DOHH2 (cell line): Measurements from ENCODE around the gene TEAD4.

ENCODE experiments used
- H3F3A ChIP-seq: fragments of 200-600 bp; sonication (generic), shearing (Covaris generic); 2 replicates; pipeline ENCODE4 v1.6.0; 2016; ENCODE audit warnings: antibody characterized with exemption, mild to moderate bottlenecking; ENCODE audit not compliant: control insufficient read depth, insufficient read depth
- H3K27ac ChIP-seq: fragments of 200-600 bp; sonication (generic); 2 replicates; pipeline ENCODE4 v1.5.1; 2014; ENCODE audit warnings: low read depth, mild to moderate bottlenecking, low read length, moderate library complexity
- H3K27me3 ChIP-seq: fragments of 200-600 bp; sonication (generic); 2 replicates; pipeline ENCODE4 v1.6.1; 2014; ENCODE audit warnings: mild to moderate bottlenecking, low read length, mixed read lengths; ENCODE audit not compliant: control insufficient read depth
- H3K36me3 ChIP-seq: fragments of 200-600 bp; sonication (generic); 2 replicates; pipeline ENCODE4 v1.6.1; 2014; ENCODE audit warnings: mild to moderate bottlenecking, low read length, moderate library complexity, mixed read lengths; ENCODE audit not compliant: control insufficient read depth
- H3K4me1 ChIP-seq: fragments of 200-600 bp; sonication (generic); 2 replicates; pipeline ENCODE4 v1.6.1; 2014; ENCODE audit warnings: mild to moderate bottlenecking, low read length, mixed read lengths; ENCODE audit not compliant: control insufficient read depth
- H3K4me2 ChIP-seq: fragments of 200-600 bp; sonication (generic); 2 replicates; pipeline ENCODE4 v1.6.0; 2014; ENCODE audit warnings: mild to moderate bottlenecking, low read length, moderate library complexity
- H3K4me3 ChIP-seq: fragments of 200-600 bp; sonication (generic); 2 replicates; pipeline ENCODE4 v1.5.1; 2014; ENCODE audit warnings: mild to moderate bottlenecking, low read length, mixed read lengths
- H3K79me2 ChIP-seq: fragments of 200-600 bp; sonication (generic); 2 replicates; pipeline ENCODE4 v1.6.1; 2014; ENCODE audit warnings: mild to moderate bottlenecking, low read length, mixed read lengths; ENCODE audit not compliant: control insufficient read depth
- H3K9me2 ChIP-seq: fragments of 200-600 bp; sonication (generic); replicated peaks from 2 replicates; pipeline ENCODE4 v1.6.1; 2014; ENCODE audit warnings: mild to moderate bottlenecking, low read length, mixed read lengths; ENCODE audit not compliant: control insufficient read depth
- H3K9me3 ChIP-seq: fragments of 200-600 bp; sonication (generic); 2 replicates; pipeline ENCODE4 v1.6.1; 2014; ENCODE audit warnings: antibody characterized with exemption, low read length, mixed read lengths; ENCODE audit not compliant: control insufficient read depth, insufficient read depth
- H4K20me1 ChIP-seq: fragments of 200-600 bp; sonication (generic); 2 replicates; pipeline ENCODE4 v1.6.0; 2014; ENCODE audit warnings: low read depth, mild to moderate bottlenecking, antibody characterized with exemption, low read length, moderate library complexity; ENCODE audit not compliant: control insufficient read depth, insufficient read depth
- EZH2phosphoT487 ChIP-seq: fragments of 200-600 bp; sonication (generic); IDR thresholded peaks from 2 replicates; pipeline ENCODE4 v1.6.1; 2017; ENCODE audit warnings: borderline replicate concordance, mild to moderate bottlenecking, antibody characterized with exemption, low read length, moderate library complexity, mixed read lengths
- TF ChIP-seq, protein P1 (sequence below): fragments of 200-600 bp; sonication (generic); IDR thresholded peaks from one replicate; pipeline ENCODE4 v1.5.1; 2014; ENCODE audit warnings: antibody characterized with exemption, mild to moderate bottlenecking, low read depth, low read length; ENCODE audit not compliant: poor library complexity, severe bottlenecking

The TEAD4 gene

DNA sequence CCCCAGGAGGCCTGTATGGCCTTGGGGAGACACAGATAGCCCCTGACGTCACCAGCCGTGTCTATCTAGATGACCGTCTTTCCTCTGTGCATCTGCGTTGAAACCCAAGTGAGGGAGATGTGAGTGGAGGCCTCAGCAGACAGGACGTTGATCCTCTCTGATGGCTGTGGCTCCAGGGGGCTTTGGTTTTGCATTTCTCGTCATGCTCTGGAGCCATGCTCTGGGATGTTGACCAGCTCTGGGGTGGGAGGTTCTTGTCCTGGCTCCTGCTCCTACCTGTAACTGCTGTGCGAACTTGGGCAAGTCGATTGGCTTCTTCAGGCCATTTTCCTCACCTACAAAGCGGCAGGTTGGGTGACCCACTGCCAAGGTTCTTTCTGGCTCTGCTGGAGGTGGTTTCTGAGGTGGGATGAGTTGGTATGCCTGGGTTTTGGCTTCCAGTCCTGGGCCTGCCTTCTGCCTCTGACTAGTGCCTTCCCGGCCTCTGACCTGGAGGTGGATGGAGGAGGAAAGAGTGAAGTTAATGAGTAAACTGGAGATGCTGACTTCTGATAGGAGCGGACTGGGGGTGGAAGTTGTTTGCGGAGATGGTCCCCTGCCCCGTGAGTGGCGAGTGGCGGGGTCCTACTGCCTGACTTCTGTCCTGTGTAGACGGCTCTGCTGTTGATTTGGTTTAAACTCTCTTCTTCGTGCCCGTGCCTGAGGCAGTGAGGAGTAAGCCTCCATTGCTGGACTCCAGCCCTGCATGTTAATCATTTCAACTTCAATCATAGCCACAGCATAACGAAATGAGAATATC, 126.3 kb downstream of the TEAD4 start:
- Histone ChIP-seq H3K4me3 (no peak overlapping the region), H3K9me2 (no peaks in the 10 kb centered on the region), H3F3A (no peaks in the 10 kb centered on the region), H3K36me3 (no peaks in the 10 kb centered on the region), H3K4me2 (no peak overlapping the region), H3K27ac (no peak overlapping the region), H3K4me1 (peaks cover 18% of the 10 kb centered on the region), H3K27me3 (no peaks in the 10 kb centered on the region), H3K79me2 (no peaks in the 10 kb centered on the region), H3K9me3 (0 out of 2 replicates have a peak, but pooled peaks cover 2% of the 10 kb centered on the region), H4K20me1 (no peaks in the 10 kb centered on the region)
- TF ChIP-seq EZH2phosphoT487 = no peak
- TF ChIP-seq, protein P1, sequence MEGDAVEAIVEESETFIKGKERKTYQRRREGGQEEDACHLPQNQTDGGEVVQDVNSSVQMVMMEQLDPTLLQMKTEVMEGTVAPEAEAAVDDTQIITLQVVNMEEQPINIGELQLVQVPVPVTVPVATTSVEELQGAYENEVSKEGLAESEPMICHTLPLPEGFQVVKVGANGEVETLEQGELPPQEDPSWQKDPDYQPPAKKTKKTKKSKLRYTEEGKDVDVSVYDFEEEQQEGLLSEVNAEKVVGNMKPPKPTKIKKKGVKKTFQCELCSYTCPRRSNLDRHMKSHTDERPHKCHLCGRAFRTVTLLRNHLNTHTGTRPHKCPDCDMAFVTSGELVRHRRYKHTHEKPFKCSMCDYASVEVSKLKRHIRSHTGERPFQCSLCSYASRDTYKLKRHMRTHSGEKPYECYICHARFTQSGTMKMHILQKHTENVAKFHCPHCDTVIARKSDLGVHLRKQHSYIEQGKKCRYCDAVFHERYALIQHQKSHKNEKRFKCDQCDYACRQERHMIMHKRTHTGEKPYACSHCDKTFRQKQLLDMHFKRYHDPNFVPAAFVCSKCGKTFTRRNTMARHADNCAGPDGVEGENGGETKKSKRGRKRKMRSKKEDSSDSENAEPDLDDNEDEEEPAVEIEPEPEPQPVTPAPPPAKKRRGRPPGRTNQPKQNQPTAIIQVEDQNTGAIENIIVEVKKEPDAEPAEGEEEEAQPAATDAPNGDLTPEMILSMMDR = no peak

DNA sequence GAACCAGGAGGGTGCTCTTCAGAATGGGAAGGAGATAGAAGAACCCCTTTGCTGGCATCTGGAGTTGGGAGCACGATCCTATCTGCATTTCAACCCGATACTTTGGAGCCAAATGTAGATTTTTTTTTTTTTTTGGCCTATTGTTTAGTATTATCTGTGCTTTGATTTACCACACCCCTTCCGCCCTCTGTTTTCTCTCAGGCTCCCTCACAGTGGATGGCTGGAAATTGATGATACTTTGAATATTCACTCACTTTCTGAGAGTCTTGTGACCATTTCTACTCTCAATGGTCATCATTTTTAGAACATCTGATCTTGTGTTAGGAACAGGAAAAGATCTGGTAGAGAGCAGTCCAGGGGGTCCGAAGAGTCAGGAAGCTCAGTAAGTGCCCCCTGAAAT, 127.0 kb downstream of the TEAD4 start:
- Histone ChIP-seq H3K4me2 (no peak overlapping the region), H3K27ac (no peak overlapping the region), H3K4me1 (peaks cover 11% of the 10 kb centered on the region), H3K79me2 (no peaks in the 10 kb centered on the region), H3K27me3 (no peaks in the 10 kb centered on the region), H3K36me3 (no peaks in the 10 kb centered on the region), H3K9me2 (no peaks in the 10 kb centered on the region), H3K4me3 (no peak overlapping the region), H3K9me3 (0 out of 2 replicates have a peak, but pooled peaks cover 2% of the 10 kb centered on the region), H3F3A (no peaks in the 10 kb centered on the region), H4K20me1 (no peaks in the 10 kb centered on the region)
- TF ChIP-seq EZH2phosphoT487 = no peak
- TF ChIP-seq, protein P1 = no peak

DNA sequence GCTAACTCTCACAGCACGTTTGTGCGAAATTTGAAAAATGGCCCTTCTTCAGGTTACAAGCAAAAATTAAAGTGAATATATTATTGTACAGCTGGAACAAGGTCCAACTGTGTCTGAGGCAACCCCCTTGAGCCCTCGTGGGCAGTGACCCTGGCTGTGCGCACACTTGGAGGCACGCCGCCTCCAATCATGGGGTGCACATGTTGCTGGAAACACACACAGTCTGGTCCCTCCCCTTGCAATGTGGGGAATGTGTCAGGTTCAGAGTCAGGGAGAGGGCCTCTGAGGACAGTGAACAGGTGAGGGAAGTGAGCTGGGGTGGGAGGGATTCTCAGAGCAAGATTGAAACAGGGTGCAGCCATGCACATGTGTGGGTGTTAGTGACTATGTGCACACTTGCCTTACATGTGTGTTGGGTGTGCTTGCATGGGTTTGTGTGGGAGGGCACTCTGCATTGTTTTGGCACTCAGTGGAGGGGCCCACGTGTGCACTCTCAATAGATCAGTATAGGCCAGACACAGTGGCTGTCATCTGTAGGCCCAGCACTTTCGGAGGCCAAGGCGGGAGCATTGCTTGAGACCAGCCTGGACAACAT, 127.6 kb downstream of the TEAD4 start:
- no peaks in the 10 kb centered on the region for H4K20me1 ChIP-seq

More for the DNA sequence above, 127.6 kb downstream of the TEAD4 start:
- H3F3A ChIP-seq = no peaks in the 10 kb centered on the region
- no peak overlapping the region for H3K4me3 ChIP-seq
- no peaks in the 10 kb centered on the region for H3K79me2 ChIP-seq
- H3K27ac ChIP-seq = no peak overlapping the region
- H3K9me3 ChIP-seq = 0 out of 2 replicates have a peak, but pooled peaks cover 2% of the 10 kb centered on the region
- H3K4me2 ChIP-seq = no peak overlapping the region
- TF ChIP-seq, protein P1 = no peak
- TF ChIP-seq EZH2phosphoT487 = no peak
- no peaks in the 10 kb centered on the region for H3K36me3 ChIP-seq
- peaks cover 8% of the 10 kb centered on the region for H3K4me1 ChIP-seq
- no peaks in the 10 kb centered on the region for H3K27me3 ChIP-seq
- H3K9me2 ChIP-seq = no peaks in the 10 kb centered on the region
